Gastroesophageal sphincter (tissue), 3 donors: ENCODE measurements around the gene CAMK1D.

Experiments used
- POLR2AphosphoS5 ChIP-seq: sonication (generic); formaldehyde crosslinking; IDR thresholded peaks from one replicate; pipeline ENCODE4 v1.6.1; 2017; ENCODE audit warnings: antibody characterized with exemption
- TF ChIP-seq, protein P1 (sequence below), 4 experiments: fragments of 200-600 bp in 2 of 4; fragments of 450-650 bp in 2 of 4; sonication (generic) in 1 of 4; IDR thresholded peaks; one replicate each; pipeline ENCODE4 v1.5.1; 2017 to 2019; ENCODE audit warnings: antibody characterized with exemption in 4 of 4, mild to moderate bottlenecking in 2 of 4, moderate library complexity in 2 of 4

DNA sequence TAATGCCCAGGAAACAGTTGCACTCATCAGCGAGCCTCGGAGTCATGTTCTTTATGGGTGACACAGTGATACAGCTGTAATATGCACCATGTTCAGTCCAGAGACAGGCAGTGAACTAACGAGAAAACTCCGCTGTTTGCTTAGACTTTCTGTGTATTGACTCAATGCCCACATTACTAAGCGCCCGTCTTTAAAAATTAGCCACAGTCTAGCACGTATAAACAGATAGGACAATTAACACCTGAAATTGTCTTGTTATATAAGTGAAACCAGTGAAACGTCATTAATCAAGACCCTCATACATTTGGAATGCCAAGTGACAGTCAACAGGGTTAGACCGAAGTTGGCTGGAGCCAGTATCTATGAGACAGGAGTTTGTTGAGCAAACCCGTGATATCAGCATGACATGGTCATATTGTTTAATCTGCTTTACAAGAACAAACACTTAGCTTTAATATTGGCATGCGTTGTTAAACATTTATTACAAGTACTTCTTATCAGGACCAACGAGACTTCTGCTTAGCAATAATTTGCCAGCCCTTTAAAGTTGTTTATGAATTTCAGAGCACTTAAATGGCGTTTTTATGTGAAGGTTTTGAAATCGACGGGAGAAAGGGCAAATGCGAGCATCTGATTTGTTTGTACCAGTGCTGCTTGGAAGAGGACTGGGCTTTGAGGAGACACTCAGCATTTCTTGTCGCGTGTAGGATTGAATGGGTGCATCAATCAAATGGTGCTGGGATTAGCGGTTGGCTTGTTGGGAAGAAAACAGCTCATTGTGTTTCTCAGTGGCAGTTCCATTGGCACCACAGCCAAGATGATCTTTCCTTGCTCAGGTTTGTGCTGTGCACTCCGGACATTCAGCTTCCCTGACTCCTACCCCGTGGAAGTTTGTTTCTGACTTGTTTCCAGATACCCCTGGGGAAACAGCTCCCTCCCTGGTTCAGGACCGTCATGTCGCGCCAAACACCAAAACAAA is 56.3 kb downstream of the CAMK1D start:
- TF ChIP-seq, protein P1, sequence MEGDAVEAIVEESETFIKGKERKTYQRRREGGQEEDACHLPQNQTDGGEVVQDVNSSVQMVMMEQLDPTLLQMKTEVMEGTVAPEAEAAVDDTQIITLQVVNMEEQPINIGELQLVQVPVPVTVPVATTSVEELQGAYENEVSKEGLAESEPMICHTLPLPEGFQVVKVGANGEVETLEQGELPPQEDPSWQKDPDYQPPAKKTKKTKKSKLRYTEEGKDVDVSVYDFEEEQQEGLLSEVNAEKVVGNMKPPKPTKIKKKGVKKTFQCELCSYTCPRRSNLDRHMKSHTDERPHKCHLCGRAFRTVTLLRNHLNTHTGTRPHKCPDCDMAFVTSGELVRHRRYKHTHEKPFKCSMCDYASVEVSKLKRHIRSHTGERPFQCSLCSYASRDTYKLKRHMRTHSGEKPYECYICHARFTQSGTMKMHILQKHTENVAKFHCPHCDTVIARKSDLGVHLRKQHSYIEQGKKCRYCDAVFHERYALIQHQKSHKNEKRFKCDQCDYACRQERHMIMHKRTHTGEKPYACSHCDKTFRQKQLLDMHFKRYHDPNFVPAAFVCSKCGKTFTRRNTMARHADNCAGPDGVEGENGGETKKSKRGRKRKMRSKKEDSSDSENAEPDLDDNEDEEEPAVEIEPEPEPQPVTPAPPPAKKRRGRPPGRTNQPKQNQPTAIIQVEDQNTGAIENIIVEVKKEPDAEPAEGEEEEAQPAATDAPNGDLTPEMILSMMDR (IDR thresholded peaks at IDR 0.05) = no peak
- no peak for TF ChIP-seq POLR2AphosphoS5
